Loucy (cell line): Measurements from ENCODE around the gene TUBA3E.
"Not testable (repeated sequence)": the region's sequence is repeated elsewhere in the genome, so short reads cannot be mapped to it uniquely, and the experiment has no call there.

ENCODE experiments used
- CTCF ChIP-seq: fragments of 200-600 bp; sonication (generic); conservative IDR thresholded peaks from 2 replicates; pipeline ENCODE4 v1.5.1; 2014; ENCODE audit warnings: mild to moderate bottlenecking, antibody characterized with exemption, low read length
- EZH2phosphoT487 ChIP-seq: fragments of 200-600 bp; IDR thresholded peaks from 2 replicates; pipeline ENCODE4 v1.6.1; 2018; ENCODE audit warnings: antibody characterized with exemption, mild to moderate bottlenecking, moderate library complexity, borderline replicate concordance

DNA sequence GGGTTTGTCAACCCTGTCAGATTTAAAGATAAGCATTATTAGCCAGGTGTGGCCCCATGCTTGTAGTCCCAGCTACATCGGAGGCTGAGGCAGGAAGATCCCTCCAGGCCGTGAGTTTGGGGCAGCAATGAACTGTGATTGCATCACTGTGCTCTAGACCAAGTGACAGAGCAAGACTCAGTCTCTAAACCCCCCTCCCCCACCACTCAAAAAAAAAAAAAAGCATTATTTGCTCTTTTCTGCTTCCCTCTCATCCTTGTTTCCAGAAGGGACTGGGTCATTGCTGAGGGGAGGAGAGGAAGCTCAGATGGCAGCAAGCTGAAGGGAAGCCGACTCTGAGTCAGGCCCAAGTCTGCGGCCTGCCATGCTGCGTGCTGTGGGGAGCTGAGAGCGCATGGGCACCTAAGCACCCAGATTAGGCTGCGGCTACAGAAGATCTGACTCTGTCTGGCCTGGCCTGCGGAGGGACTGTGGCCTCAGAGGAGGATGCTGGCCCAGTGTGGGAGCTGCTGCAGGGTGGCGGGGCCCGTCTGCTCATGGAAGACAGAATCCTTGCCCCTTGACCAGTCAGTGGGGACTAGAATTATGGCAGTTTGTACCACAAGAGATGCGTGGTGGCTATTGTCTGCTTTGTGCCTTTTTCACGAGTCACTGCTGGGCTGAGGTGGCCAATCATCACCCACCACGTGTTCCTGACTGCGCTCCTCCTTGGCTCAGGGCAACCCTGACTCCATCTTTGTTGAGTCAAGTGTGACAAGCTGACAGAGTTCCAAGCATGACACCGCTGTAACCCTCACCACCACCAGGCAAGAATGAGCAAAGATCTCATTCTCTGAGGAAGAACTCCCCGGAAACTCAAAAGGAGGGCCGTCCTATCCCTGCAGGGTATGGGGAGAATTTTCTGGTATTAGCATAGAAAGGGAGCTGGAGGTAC, 10.1 kb downstream of the TUBA3E start:
- not testable (repeated sequence) for TF ChIP-seq CTCF, EZH2phosphoT487
